ENCODE data around the gene MAPK8IP3.

MAPK8IP3 gene

DNA sequence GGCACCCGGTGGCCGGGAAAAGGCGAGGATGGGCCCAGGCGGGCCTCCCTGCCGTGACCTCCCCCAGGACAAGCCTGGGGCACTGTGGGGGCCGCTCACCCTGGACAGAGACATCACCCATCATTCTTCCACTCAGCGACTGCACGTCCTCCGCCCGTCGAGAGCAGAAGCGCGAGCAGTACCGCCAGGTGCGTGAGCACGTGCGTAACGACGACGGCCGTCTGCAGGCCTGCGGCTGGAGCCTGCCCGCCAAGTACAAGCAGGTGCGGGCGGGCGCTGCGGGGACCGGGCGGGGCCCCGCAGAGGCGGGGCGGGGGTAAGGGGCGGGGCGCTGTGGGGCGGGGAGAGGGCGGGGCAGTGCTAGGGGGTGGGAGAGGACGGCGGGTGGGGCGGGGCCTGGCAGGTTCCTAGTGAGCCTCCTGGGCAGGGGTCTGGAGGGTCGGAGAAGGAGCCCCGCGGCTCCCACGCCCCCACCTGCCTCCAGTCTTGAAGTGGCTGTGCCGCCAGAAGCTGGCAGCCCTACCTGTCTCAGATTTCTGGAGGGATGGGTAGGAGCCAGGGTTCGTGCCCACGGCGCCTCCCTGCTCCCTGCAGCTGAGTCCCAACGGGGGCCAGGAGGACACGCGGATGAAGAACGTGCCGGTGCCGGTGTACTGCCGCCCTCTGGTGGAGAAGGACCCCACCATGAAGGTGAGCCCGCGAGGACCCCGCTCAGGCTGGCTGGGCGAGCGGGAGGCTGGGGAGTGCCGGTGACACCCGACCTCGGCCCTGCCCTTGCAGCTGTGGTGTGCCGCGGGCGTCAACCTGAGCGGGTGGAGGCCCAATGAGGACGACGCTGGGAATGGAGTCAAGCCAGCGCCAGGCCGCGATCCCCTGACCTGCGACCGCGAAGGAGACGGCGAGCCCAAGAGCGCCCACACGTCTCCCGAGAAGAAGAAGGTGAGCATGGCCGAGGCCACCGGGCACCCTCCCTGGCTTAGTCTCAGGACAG, 57.8 kb downstream of the MAPK8IP3 start:
- no peak for DNase-seq

DNA sequence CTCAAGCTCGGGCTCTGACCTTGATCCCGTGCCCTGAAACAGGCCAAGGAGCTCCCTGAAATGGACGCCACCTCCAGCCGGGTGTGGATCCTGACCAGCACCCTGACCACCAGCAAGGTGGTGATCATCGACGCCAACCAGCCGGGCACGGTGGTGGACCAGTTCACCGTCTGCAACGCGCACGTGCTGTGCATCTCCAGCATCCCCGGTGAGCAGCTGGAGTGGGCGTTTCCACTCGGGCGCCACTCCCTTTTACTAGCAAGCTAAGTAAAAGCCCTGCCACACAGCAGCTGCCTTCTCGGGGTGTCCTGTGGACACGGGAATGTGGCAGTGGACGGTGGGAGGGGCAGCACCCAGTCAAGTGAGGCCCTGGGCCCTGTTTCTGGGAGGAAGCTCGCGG, 59.0 kb downstream of the MAPK8IP3 start:
- DNase-seq: no peak

DNA sequence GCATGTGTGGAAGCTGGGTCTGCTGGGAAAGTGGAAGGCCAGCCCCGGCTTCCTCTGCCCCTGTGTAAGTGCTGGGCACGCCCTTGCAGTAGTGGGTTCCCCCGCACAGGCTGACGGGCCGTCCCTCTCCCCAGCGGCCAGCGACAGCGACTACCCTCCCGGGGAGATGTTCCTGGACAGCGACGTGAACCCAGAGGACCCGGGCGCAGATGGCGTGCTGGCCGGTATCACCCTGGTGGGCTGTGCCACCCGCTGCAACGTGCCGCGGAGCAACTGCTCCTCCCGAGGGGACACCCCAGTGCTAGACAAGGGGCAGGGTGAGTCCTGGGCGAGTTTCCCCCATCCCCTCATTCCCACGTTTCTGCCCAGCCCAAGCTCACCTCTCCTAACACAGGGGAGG, 59.8 kb downstream of the MAPK8IP3 start:
- DNase-seq: no peak

DNA sequence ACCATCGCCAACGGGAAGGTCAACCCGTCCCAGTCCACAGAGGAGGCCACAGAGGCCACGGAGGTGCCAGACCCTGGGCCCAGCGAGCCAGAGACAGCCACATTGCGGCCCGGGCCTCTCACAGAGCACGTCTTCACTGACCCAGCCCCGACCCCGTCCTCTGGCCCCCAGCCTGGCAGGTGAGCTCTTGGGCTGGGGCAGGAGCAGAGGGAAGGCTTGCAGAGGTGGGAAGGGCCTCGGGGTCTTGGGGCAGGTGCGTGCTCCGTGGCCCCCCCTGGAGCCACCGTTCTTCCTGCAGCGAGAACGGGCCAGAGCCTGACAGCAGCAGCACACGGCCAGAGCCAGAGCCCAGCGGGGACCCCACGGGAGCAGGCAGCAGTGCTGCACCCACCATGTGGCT, 60.2 kb downstream of the MAPK8IP3 start:
- DNase-seq: no peak

DNA sequence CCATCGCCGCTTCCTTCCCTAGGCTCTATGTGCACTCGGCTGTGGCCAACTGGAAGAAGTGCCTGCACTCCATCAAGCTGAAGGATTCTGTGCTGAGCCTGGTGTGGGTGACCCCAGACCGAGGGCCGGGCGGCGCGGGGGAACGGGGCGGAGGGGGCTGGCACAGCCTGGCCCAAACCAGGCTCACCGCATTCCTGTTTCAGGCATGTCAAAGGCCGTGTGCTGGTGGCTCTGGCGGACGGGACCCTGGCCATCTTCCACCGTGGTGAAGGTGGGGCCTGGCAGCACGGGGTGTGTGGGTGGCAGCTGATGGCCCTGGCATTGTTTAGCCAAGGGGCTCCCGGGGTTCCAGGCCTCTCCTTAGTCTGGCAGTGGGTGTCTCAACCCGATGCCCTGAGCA, 60.7 kb downstream of the MAPK8IP3 start:
- no peak for DNase-seq

DNA sequence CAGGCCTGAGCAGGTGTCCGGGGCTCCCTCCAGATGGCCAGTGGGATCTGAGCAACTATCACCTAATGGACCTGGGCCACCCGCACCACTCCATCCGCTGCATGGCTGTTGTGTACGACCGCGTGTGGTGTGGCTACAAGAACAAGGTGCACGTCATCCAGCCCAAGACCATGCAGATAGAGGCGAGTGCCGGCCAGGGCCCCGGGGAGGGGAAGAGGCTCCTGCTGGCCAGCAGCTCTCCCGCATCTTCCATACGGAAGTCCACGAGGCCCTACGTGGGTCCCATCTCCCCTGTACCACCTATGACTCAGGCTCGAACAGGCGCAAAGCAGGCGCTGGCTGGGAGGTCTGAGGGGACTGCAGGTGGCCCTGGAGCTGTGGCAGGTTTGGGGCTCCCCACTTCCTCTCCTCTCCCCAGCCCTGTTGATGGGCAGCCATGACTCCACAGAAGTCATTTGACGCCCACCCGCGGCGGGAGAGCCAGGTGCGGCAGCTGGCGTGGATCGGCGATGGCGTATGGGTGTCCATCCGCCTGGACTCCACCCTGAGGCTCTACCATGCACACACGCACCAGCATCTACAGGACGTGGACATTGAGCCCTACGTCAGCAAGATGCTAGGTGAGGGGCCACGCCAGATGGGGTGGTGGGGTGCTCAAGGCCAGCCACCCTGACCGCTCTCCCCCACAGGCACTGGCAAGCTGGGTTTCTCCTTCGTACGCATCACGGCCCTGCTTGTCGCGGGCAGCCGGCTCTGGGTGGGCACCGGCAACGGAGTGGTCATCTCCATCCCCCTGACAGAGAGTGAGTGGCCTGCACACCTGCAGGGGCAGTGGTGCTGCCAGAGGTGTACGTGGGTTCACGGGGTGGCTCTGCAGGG, 61.4 kb downstream of the MAPK8IP3 start:
- DNase-seq: no peak

DNA sequence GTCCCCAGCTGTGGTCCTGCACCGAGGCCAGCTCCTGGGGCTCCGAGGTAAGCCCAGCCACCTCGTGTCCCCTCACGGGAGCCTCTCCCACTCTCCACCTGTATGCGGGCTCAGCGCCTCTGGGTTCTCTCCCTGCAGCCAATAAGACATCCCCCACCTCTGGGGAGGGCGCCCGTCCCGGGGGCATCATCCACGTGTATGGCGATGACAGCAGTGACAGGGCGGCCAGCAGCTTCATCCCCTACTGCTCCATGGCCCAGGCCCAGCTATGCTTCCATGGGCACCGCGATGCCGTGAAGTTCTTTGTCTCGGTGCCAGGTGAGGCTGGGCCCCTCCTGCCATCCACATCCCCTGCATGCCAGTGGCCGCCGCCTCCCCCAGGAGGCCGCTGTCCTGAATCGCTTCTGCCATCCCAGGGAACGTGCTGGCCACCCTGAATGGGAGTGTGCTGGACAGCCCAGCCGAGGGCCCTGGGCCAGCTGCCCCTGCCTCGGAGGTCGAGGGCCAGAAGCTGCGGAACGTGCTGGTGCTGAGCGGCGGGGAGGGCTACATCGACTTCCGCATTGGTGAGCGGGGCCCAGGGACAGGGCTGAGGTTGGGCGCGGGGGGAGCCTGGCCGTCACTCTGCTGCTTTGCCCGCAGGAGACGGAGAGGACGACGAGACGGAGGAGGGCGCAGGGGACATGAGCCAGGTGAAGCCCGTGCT, 62.2 kb downstream of the MAPK8IP3 start:
- no peak for DNase-seq

DNA sequence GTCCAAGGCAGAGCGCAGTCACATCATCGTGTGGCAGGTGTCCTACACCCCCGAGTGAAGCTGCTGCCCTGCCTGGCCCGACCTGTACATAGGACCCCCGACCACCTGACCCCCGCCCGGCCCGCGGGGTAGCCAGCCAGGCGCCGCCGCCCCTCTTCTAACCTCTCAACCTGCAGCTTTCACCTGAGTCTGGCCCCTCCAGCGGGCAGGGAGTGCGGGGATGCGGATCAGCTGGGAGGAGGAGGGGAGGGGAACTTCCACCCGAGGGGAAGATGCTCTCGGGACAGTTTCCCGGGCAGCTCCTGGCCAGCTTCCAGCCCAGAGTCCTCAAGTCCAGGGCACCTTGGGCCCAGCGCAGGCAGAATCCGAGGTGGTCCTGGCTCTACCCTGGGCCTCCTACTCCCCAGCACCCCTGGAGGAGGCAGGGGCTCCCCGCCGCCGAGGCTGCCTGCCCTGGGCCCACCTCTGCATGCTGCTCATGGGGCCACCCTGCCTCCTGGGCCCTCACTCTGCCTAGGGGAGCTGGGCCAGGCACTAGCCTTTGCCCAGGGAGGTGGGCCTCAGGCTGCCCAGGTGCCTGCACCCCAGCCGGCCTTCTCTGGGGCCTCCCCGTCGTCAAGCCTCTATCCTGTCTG, 62.9 kb downstream of the MAPK8IP3 start:
- DNase-seq: no peak

DNA sequence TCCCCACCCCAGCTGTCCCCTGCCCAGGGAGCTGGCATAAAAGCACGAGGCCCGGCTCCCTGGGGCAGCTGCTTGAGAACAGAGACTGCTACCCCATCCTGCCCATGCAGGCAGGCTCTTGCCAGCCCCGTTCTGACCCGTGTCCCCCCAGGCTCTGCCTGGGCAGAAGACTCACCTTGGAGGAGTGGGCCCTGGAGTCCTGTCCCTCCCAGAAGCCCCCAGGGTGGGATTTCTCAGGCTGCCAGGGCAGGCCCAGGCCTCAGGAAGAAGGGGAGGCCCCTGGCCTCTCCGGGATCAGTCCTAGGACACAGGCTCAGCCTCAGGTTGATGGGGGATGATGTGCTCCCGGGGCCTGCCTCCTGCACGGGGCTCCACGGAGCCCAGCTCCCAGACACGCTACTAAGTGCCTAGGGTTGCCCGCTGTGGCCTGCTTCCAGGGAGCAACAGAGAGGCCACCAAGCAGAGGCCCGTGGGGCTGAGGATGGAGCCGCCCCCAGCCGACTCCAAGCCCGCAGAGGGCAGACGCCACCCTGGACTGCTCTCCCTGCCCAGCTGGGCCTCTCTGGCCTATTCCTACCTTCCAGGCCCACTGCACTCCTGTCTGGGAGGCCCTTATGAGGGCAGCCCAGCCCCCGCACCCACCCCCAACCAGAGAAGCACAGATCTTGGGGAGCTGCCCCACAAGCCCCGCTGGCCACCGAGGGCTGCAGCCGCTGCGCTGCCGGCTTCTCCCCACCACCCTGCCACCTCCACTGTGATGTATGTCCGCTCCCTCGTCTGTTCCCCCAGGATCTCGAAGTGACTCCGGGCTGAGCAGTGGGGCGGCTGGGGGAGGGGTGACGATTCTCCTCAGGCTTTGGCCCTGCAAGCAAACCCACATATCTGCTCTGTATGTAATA, 63.7 kb downstream of the MAPK8IP3 start:
- no peak for DNase-seq

DNA sequence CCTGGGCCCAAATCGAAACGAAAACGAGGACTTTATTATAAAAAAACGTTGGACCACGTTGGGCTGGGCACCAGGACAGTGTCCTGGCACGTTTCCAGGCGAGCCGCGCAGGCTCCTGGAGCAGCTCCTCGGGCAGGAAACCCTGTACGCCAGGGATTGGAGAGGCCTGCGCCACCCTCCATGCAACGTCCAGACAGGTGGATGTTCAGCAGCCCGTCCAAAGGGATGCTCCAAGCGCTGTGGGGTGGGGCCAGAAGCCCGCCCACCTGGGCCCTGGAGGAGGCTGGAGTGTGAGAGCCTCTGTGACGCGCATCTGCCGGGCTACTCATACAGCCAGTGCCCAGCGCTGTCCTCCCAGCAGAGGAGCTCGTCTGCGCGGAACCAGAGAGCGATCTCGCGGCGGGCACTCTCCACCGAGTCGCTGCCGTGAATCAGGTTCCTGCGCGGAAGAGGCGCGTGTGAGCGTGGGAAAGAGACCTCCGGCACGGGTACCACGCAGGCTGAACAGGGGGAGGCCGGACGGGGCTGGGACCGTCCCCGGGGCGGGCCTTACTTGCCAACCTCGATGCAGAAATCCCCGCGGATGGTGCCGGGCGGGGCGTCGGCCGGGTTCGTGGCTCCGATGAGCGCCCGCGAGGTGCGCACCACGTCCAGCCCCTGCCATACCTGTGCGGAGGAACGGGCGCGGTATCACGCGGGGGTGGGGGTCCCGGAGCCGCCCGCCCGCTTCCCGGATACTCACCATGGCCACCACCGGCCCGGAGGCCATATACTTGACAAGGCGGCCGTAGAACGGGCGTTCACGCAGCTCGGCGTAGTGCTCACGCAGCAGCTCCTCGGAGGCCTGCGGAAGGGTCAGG, 64.6 kb downstream of the MAPK8IP3 start:
- DNase-seq: no peak

DNA sequence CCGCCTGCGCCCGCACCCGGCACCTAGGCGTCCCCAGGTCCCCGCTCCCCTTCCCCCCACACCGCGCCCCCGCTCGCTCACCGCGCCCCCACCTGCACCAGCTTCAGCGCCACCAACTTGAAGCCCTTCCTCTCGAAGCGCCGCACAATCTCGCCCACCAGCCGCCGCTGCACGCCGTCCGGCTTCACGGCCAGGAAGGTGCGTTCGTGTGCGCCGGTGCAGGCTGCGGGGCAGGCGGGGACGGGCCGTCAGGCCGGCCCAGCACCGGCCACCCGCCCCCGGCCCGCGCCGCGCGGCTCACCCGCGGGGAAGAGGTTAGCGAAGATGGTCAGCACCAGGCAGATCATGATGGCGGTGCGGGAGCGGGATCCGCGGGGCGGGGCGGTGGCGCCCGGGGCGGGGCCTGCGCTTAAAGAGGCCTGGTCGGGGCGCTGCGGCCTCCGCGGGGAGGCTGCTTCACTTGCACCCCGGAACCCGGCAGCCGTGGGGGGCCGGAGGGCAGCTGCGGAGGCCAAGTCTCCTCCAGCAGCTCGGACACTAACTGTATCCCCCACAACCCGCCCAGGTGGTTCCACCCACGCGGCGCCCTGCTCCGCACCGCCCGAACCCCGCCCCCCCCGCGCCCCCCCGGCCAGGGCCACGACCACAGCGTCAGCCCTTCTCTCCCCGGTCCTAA, 65.3 kb downstream of the MAPK8IP3 start, which contains the start of gene NME3:
NME3 (minus strand) TSS at position 356 of the 676 bp plus-strand sequence; CDS start at position 347, 9 bp downstream.
- no peak for DNase-seq

DNA sequence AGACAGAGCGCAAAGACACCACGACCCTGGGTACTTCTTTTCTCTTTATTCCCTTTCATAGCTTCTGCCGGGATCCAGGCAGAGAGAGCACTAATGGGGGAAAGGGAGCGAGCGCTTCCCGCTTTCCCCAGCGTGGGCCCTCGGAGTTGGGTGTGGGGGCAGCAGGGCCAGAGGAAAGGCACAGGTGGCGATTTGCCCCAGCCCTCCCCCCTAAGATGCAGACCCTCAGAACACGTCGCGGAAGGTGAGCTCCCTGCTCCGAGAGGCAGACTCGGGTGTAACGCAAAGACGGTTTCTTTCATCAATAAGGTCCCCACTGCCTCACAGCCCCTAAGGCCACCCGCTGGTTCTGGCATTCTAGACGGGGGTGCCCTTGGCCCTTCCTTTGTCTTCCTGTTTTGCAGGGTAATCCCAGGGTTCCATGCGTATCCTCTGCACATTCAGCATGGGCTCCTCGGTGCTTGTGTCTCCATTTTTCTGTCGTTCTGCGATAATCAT, 65.9 kb downstream of the MAPK8IP3 start:
- no peak for DNase-seq

DNA sequence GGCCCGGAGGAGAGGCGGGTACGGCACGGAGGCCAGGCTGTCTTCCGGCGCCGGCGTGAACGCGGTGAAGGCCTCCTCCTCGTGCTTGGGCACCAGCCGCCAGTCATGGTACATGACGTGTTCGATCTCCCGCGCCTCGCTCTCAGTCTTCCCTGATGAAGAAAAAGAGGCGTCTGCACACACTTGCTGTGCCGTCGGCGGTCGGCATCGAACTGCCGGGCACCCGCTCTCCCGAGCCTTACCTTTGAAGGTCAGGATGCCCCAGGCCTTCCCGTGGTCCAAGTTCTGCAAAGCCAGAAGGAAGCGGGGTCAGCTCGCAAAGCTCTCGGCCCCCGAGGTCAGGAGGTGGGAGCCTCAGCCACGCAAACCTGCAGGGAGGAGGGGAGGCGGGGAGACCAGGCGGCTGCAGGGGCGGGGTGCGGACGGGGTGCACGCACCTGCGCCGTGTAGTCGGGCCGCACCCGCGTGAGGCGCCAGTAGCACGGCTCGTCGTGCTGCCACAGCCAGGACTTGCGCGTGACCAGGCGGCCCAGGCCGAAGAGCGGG, 66.4 kb downstream of the MAPK8IP3 start, which contains the start of gene EME2:
EME2 (plus strand) TSS at position 449 of the 546 bp plus-strand sequence. CDS start 418 bp downstream, outside the sequence.
- DNase-seq: no peak

DNA sequence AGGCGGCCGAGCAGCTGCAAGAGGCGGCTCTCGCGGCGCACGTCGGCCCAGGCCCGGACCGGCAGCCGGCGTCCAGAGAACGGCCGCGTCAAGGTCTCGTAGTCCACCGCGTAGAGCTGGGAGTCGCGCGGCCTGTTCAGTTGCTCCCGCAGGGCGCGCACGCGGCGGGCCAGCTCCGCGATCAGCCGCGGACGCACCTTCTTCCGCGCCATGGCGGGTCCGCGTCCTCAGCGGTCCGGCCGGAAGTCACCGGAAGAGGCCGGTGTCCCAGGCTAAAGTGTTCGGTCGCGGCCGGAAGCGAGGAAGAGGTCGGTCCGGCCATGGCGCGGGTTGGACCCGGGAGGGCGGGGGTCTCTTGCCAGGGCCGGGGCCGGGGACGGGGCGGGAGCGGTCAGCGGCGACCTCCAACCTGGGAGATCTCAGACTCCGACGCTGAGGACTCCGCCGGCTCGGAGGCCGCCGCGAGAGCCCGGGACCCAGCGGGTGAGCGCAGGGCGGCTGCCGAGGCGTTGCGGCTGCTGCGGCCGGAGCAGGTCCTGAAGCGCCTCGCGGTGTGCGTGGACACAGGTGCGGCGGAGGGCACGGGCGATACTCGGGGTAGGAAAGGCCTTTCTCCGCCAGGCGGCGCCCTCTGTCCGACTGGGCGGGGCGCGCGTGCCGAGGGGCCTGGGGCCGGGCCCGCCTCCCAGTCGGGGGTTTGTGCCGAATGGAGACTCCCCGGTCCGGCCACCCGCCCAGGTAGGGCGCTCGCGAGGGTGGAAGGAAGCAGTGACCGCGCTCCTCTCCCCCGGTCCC, 67.1 kb downstream of the MAPK8IP3 start, which contains the start of gene MRPS34:
MRPS34 (minus strand) TSS at position 227 of the 795 bp plus-strand sequence; CDS start at position 212, 15 bp downstream.
- DNase-seq: peak; percentile 66

DNA sequence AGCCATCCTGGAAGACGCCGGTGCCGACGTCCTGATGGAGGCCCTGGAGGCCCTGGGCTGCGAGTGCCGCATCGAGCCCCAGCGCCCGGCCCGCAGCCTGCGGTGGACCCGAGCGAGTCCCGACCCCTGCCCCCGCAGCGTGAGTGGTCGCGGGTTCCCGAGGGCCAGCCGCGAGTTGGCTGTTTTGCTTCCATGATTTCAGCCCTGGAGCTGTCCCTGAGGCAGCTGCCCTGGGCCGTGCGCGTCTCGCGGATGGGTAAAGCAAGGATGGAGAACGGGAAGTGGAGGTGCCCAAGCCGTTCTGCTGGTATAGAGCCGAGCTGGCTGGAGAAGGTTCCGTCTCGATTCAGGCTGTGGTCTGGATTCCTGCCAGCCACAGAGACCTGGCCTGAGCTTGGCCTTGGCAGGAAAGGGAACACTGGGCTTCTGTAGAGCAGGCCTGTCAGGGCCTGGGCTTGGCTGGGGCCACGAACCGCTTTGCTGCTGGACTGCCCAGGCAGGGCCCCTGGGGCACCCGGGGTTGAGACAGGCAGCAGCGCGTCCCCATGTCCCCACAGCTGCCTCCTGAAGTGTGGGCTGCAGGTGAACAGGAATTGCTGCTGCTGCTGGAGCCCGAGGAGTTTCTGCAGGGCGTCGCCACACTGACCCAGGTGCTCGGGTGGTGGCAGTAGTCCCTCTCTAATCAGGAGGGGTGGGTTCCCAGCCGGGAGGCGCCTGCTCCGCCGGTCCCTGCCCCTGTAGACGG, 67.9 kb downstream of the MAPK8IP3 start:
- DNase-seq: no peak

DNA sequence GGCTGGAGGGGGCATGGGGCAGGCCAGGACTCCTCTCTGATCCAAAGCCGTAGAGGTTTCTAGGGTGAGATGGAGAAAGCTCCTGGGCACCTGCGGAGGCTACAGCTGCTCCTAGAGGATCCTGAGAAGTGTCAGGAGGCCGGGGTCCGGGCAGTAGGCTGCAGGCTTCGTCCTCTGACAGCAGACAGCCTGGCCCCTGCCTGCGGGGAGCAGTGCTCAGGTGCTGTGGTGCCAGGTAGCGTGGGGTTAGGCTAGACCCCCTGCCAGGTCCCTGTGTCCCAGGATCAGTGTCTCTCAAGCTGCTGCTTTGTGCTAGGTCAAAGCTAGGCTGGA, 68.4 kb downstream of the MAPK8IP3 start:
- no peak for DNase-seq
